Stimulated activated CD4-positive, alpha-beta T cell treated with anti-CD3 and anti-CD28 coated beads, Interleukin-15, amount 100 ng/mL, for 1 hour (primary cell): ENCODE data around the gene DDX1.
"Not testable (repeated sequence)": the region's sequence is repeated elsewhere in the genome, so short reads cannot be mapped to it uniquely, and the experiment has no call there.

Experiments used
- DNase-seq, 2 donors: peaks; one replicate each; pipeline ENCODE4 v3.0.0-alpha.2; 2020; ENCODE audit warnings: low read depth in 1 of 2, low spot score in 1 of 2

The DDX1 gene

GRCh38 chr2:15616429-15616828 is 24.8 kb downstream of the DDX1 start:
- no peak for DNase-seq

DNA sequence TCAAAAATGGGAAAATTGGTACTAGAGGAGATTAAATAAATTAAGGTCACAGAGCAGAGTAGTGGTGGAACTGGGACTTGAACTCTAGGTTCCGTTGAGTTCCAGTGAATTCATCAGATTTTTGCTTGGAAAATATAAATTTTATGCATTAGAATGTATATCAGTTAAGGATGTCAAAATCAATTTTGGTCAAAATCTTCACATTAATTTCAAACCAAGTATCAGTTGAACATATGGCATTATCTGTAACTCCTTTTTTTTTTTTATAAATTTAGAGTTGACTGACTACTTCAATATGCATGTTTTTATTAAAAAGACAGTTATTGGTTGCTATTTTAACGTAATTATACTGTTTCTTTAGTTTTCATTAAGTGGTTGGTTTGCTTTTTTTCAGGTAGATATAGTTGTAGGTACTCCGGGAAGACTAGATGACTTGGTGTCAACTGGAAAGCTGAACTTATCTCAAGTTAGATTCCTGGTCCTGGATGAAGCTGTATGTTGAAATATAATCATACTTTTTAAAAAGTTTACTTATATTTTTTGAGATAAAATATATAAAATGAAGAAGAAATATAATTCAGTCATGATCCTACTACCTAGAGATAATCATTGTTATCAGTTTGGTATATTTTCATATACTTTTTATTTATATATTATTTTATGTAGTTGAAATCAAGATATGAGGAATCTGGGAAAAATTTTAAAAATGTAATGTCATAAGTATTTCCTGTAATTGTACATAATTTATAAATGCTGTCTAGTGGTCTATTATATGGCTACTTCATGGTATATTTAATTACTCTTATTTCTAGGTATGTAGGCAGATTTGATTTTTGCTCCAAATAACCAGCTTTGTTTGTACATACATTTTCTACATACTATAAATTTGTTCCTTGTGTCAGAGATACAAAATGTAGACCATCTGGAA is 25.4 kb downstream of the DDX1 start:
- no peak for DNase-seq

DNA sequence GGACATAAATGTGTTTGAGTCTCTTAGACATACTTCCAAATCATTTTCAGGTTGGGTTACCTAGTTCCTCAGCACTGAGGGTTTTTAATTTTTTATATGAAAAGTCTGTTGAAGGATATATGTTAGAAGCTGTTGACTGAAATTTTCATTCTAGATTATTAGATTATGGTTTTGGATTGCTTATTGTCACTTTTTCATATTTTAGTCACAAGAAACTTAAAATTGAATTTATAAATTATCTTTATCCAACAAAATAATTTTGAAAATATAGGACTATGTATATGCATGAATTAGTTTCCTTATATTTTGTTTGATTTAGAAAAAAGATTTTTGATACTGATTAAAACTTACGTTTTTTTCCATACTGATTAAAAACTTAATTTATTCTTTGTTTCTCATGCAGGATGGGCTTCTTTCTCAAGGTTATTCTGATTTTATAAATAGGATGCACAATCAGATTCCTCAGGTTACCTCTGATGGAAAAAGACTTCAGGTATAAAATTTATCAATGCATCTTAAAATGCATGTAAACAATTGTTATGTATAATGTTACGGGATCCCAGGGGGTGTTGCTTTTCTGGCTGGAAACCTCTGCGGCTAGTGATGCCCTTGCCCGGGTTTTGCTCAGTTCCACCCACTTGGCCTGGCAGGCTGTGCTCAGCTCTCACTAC is 26.2 kb downstream of the DDX1 start:
- DNase-seq = no peak

GRCh38 chr2:15618449-15618855 is 26.8 kb downstream of the DDX1 start:
- DNase-seq = no peak

- DNase-seq = no peak
Measured at GRCh38 chr2:15619076-15619475, 27.4 kb downstream of the DDX1 start.

DNA sequence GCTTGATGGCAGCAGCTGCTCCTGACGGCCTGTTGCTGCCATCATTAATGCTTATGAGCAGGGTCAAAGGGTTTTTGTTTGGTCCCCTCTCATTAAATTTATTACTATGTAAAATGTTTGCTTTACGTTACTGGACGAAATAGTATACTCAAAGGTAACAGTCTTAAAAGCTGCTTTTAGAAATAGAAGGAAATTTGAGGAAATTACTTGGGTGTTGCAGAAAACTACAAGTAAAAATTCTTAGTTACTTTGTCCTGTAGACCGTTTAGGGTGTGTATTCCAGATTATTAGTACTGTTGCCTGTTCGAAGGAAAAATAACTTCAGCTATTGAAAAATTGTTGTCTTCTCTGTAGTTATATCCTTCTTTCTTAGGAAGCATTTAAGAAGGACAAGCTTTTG is 27.8 kb downstream of the DDX1 start:
- DNase-seq = no peak

DNA sequence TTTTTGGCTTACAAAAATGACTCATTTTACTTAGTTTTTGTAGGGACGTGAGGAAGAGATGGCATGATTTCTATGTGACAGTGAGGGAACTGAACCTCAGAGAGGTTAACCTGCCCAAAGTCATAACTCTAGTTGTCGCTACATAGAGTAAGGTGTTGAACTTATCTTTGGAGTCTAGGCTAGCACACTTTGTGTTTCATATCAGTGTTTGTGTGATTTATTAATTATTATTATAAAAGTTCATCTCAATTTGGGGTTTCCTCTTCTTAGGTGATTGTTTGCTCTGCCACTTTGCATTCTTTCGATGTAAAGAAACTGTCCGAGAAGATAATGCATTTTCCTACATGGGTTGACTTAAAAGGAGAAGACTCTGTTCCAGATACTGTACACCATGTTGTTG is 28.3 kb downstream of the DDX1 start:
- no peak for DNase-seq

GRCh38 chr2:15620340-15620739 is 28.7 kb downstream of the DDX1 start:
- DNase-seq = no peak

GRCh38 chr2:15620857-15621471 is 29.3 kb downstream of the DDX1 start:
- no peak for DNase-seq

GRCh38 chr2:15621472-15621870 is 29.8 kb downstream of the DDX1 start:
- not testable (repeated sequence) for DNase-seq

GRCh38 chr2:15622214-15622613 is 30.5 kb downstream of the DDX1 start:
- DNase-seq = no peak

- DNase-seq = no peak
Measured at GRCh38 chr2:15622614-15623480, 31.2 kb downstream of the DDX1 start.

DNA sequence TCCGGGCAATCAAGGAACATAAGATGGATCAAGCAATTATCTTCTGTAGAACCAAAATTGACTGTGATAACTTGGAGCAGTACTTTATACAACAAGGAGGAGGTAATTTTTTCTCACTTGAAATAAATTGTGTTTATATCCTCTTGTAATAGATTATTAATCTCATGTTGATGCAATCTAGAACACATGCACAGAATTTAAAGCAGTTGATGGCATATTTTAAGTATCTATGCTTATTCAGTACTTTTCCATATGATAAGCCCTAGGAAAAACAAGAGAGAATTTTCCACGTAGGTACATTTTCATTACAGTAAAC is 31.8 kb downstream of the DDX1 start:
- DNase-seq = no peak

DNA sequence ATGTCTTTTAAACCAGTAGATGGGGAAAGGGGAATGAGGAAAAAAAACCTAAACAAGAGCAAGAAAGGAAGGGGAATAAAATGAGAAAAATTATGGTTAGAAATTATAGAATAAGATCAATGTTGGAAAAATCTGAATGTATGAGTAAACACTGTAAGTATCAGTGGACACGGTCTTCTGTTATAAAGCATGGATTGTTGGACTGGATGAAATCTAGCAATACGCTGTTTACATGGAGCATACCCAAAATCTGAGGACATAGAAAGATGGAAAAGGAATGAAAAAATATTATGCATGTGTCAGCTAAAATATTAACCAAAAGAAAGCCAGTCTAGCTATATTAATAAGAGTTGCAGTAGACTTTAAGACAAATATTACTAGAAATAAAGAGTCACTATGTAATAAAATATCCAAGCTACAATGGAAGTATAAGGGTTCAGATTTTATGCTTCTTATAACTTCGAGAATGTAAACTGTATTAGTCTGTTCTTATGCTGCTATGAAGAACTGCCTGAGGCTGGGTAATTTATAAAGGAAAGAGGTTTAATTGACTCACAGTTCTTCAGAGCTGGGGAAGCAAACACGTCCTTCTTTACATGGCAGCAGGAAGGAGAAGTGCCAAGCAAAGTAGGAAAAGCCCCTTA is 32.4 kb downstream of the DDX1 start:
- DNase-seq = no peak

DNA sequence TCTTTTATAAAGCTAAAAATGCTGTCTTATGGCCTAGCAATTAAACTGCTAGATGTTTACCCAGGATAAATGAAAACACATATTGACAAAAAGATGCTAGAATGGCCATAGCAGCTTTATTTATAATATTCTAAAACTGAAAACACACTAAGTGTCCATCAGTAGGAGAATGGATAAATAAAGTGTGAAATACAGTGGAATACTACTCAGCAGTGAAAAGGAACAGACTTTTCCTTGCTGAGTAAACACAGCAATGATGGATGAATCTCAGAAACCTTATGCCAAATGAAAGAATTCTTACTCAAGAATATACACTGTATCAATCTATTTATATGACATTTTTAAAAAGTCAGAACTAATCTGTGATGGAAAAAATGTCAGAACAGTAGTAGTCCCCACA is 33.2 kb downstream of the DDX1 start:
- no peak for DNase-seq

GRCh38 chr2:15625344-15626036 is 33.8 kb downstream of the DDX1 start:
- DNase-seq = no peak

DNA sequence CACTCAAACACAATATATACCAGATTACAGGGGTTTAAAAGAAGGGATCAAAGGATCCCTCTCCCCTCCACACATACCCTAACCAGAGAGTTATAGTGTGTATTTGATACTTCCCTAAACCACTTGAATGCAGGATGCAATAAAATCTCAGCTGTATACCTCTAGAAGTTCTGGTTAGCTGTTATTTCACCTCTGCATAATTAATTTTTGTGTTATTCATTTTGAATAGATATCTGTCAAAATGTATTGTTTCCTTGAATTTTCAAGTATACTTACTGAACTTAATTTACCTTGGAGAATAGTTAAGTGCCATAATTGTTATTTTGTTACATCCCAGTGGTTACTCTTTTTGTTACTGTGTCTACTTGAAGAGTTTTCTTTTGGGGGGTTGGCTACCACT is 34.5 kb downstream of the DDX1 start:
- no peak for DNase-seq

- no peak for DNase-seq
Measured at GRCh38 chr2:15626967-15627366, 35.3 kb downstream of the DDX1 start.

- no peak for DNase-seq
Measured at GRCh38 chr2:15627817-15628684, 36.4 kb downstream of the DDX1 start.
